ENCODE results near the gene UBTF.

The UBTF gene

GRCh38 chr17:44251062-44251461 lies 31.6 kb upstream of the UBTF start:
- no peak overlapping the region for H3K56ac ChIP-seq (ENCODE audit: low read length)
- no peaks in the 10 kb centered on the region for H3K36me3 ChIP-seq (ENCODE audit: control insufficient read depth, insufficient read depth, low read length)
- H4K5ac ChIP-seq (ENCODE audit: low read length) = no peak overlapping the region
- no peak overlapping the region for H2BK120ac ChIP-seq (ENCODE audit: low read depth, low read length)
- no peak overlapping the region for H3K4me3 ChIP-seq (ENCODE audit: low read length)
- no peak overlapping the region for H2BK5ac ChIP-seq (ENCODE audit: low read length)
- no CpG with 5 or more reads among the region's 17 CpGs for WGBS (ENCODE audit: extremely low coverage, insufficient coverage, low lambda C conversion rate)
- no peak overlapping the region for H3K18ac ChIP-seq (ENCODE audit: low read length)
- H3K79me1 ChIP-seq (ENCODE audit: low read length) = no peaks in the 10 kb centered on the region
- no peaks in the 10 kb centered on the region for H3K27me3 ChIP-seq (ENCODE audit: insufficient read depth, low read length, poor library complexity)
- H3K9ac ChIP-seq (ENCODE audit: low read length) = no peak overlapping the region
- no peak overlapping the region for H4K8ac ChIP-seq (ENCODE audit: low read depth, low read length)
- no peak overlapping the region for H3K4ac ChIP-seq (ENCODE audit: low read depth, low read length)
- no peak overlapping the region for H3K27ac ChIP-seq (ENCODE audit: low read depth, low read length)
- H3K4me1 ChIP-seq (ENCODE audit: control insufficient read depth, low read depth, low read length) = no peaks in the 10 kb centered on the region
- no peak for DNase-seq
- no peak overlapping the region for H2AK5ac ChIP-seq (ENCODE audit: low read length)
- H3K4me2 ChIP-seq (ENCODE audit: low read length) = no peak overlapping the region
- H3K23ac ChIP-seq (ENCODE audit: low read length) = no peak overlapping the region
- H3K79me2 ChIP-seq (ENCODE audit: control insufficient read depth, insufficient read depth, low read length) = no peaks in the 10 kb centered on the region
- no peak overlapping the region for H2BK15ac ChIP-seq (replicated peaks; ENCODE audit: low read depth)

GRCh38 chr17:44249501-44250246 lies 30.2 kb upstream of the UBTF start:
- Histone ChIP-seq H3K27ac (ENCODE audit: low read depth, low read length) (no peak overlapping the region), H3K23ac (ENCODE audit: low read length) (no peak overlapping the region), H3K4me3 (ENCODE audit: low read length) (no peak overlapping the region), H4K8ac (ENCODE audit: low read depth, low read length) (no peak overlapping the region), H3K27me3 (ENCODE audit: insufficient read depth, low read length, poor library complexity) (no peaks in the 10 kb centered on the region), H3K36me3 (ENCODE audit: control insufficient read depth, insufficient read depth, low read length) (no peaks in the 10 kb centered on the region), H3K4me2 (ENCODE audit: low read length) (no peak overlapping the region), H3K18ac (ENCODE audit: low read length) (no peak overlapping the region), H2BK120ac (ENCODE audit: low read depth, low read length) (no peak overlapping the region), H3K4me1 (ENCODE audit: control insufficient read depth, low read depth, low read length) (no peaks in the 10 kb centered on the region), H3K4ac (ENCODE audit: low read depth, low read length) (no peak overlapping the region), H3K56ac (ENCODE audit: low read length) (no peak overlapping the region), H3K9ac (ENCODE audit: low read length) (no peak overlapping the region), H3K79me2 (ENCODE audit: control insufficient read depth, insufficient read depth, low read length) (no peaks in the 10 kb centered on the region), H2AK5ac (ENCODE audit: low read length) (no peak overlapping the region), H3K79me1 (ENCODE audit: low read length) (no peaks in the 10 kb centered on the region), H2BK5ac (ENCODE audit: low read length) (no peak overlapping the region), H4K5ac (ENCODE audit: low read length) (no peak overlapping the region), H2BK15ac (replicated peaks; ENCODE audit: low read depth) (no peak overlapping the region)
- DNase-seq = no peak
- WGBS (ENCODE audit: extremely low coverage, insufficient coverage, low lambda C conversion rate) = no CpG with 5 or more reads among the region's 9 CpGs

- H3K36me3 ChIP-seq (ENCODE audit: control insufficient read depth, insufficient read depth, low read length) = no peaks in the 10 kb centered on the region
- no peak overlapping the region for H2BK15ac ChIP-seq (replicated peaks; ENCODE audit: low read depth)
- no peak overlapping the region for H4K5ac ChIP-seq (ENCODE audit: low read length)
- no peaks in the 10 kb centered on the region for H3K4me1 ChIP-seq (ENCODE audit: control insufficient read depth, low read depth, low read length)
- H2AK5ac ChIP-seq (ENCODE audit: low read length) = no peak overlapping the region
- no CpG with 5 or more reads among the region's 10 CpGs for whole genome bisulfite sequencing (ENCODE audit: extremely low coverage, insufficient coverage, low lambda C conversion rate)
- no peak overlapping the region for H3K56ac ChIP-seq (ENCODE audit: low read length)
- no peak for DNase-seq
- no peaks in the 10 kb centered on the region for H3K27me3 ChIP-seq (ENCODE audit: insufficient read depth, low read length, poor library complexity)
- no peak overlapping the region for H4K8ac ChIP-seq (ENCODE audit: low read depth, low read length)
- H3K79me1 ChIP-seq (ENCODE audit: low read length) = no peaks in the 10 kb centered on the region
- no peak overlapping the region for H2BK120ac ChIP-seq (ENCODE audit: low read depth, low read length)
- H2BK5ac ChIP-seq (ENCODE audit: low read length) = no peak overlapping the region
- H3K4me3 ChIP-seq (ENCODE audit: low read length) = no peak overlapping the region
- no peak overlapping the region for H3K4me2 ChIP-seq (ENCODE audit: low read length)
- no peak overlapping the region for H3K23ac ChIP-seq (ENCODE audit: low read length)
- no peaks in the 10 kb centered on the region for H3K79me2 ChIP-seq (ENCODE audit: control insufficient read depth, insufficient read depth, low read length)
- H3K27ac ChIP-seq (ENCODE audit: low read depth, low read length) = no peak overlapping the region
- H3K18ac ChIP-seq (ENCODE audit: low read length) = no peak overlapping the region
- H3K4ac ChIP-seq (ENCODE audit: low read depth, low read length) = no peak overlapping the region
- no peak overlapping the region for H3K9ac ChIP-seq (ENCODE audit: low read length)
Measured at GRCh38 chr17:44247876-44248736, 28.6 kb upstream of the UBTF start.

- H3K27me3 ChIP-seq (ENCODE audit: insufficient read depth, low read length, poor library complexity) = no peaks in the 10 kb centered on the region
- no peak overlapping the region for H3K4me2 ChIP-seq (ENCODE audit: low read length)
- no peak overlapping the region for H3K18ac ChIP-seq (ENCODE audit: low read length)
- H3K79me1 ChIP-seq (ENCODE audit: low read length) = no peaks in the 10 kb centered on the region
- WGBS (ENCODE audit: extremely low coverage, insufficient coverage, low lambda C conversion rate) = no CpG with 5 or more reads among the region's 7 CpGs
- no peak overlapping the region for H3K4me3 ChIP-seq (ENCODE audit: low read length)
- no peak overlapping the region for H3K56ac ChIP-seq (ENCODE audit: low read length)
- H3K27ac ChIP-seq (ENCODE audit: low read depth, low read length) = no peak overlapping the region
- no peak overlapping the region for H3K9ac ChIP-seq (ENCODE audit: low read length)
- H2BK120ac ChIP-seq (ENCODE audit: low read depth, low read length) = no peak overlapping the region
- H2BK5ac ChIP-seq (ENCODE audit: low read length) = no peak overlapping the region
- H2AK5ac ChIP-seq (ENCODE audit: low read length) = no peak overlapping the region
- H2BK15ac ChIP-seq (replicated peaks; ENCODE audit: low read depth) = no peak overlapping the region
- no peak overlapping the region for H4K8ac ChIP-seq (ENCODE audit: low read depth, low read length)
- H3K23ac ChIP-seq (ENCODE audit: low read length) = no peak overlapping the region
- H4K5ac ChIP-seq (ENCODE audit: low read length) = no peak overlapping the region
- no peaks in the 10 kb centered on the region for H3K79me2 ChIP-seq (ENCODE audit: control insufficient read depth, insufficient read depth, low read length)
- no peaks in the 10 kb centered on the region for H3K4me1 ChIP-seq (ENCODE audit: control insufficient read depth, low read depth, low read length)
- DNase-seq = no peak
- no peaks in the 10 kb centered on the region for H3K36me3 ChIP-seq (ENCODE audit: control insufficient read depth, insufficient read depth, low read length)
- H3K4ac ChIP-seq (ENCODE audit: low read depth, low read length) = no peak overlapping the region
Measured at GRCh38 chr17:44247440-44247841, 28.0 kb upstream of the UBTF start.

GRCh38 chr17:44241106-44241624 lies 21.7 kb upstream of the UBTF start:
- H3K79me2 ChIP-seq (ENCODE audit: control insufficient read depth, insufficient read depth, low read length) = no peaks in the 10 kb centered on the region
- no peak overlapping the region for H3K23ac ChIP-seq (ENCODE audit: low read length)
- no peak for DNase-seq
- no peak overlapping the region for H3K56ac ChIP-seq (ENCODE audit: low read length)
- no peak overlapping the region for H3K27ac ChIP-seq (ENCODE audit: low read depth, low read length)
- H2BK15ac ChIP-seq (replicated peaks; ENCODE audit: low read depth) = no peak overlapping the region
- H3K36me3 ChIP-seq (ENCODE audit: control insufficient read depth, insufficient read depth, low read length) = no peaks in the 10 kb centered on the region
- no peak overlapping the region for H3K4me2 ChIP-seq (ENCODE audit: low read length)
- no peak overlapping the region for H4K5ac ChIP-seq (ENCODE audit: low read length)
- H2AK5ac ChIP-seq (ENCODE audit: low read length) = no peak overlapping the region
- WGBS (ENCODE audit: extremely low coverage, insufficient coverage, low lambda C conversion rate) = no CpG with 5 or more reads among the region's 6 CpGs
- no peak overlapping the region for H4K8ac ChIP-seq (ENCODE audit: low read depth, low read length)
- H3K79me1 ChIP-seq (ENCODE audit: low read length) = no peaks in the 10 kb centered on the region
- H3K18ac ChIP-seq (ENCODE audit: low read length) = no peak overlapping the region
- H2BK120ac ChIP-seq (ENCODE audit: low read depth, low read length) = no peak overlapping the region
- no peak overlapping the region for H2BK5ac ChIP-seq (ENCODE audit: low read length)
- H3K4me1 ChIP-seq (ENCODE audit: control insufficient read depth, low read depth, low read length) = no peaks in the 10 kb centered on the region
- no peaks in the 10 kb centered on the region for H3K27me3 ChIP-seq (ENCODE audit: insufficient read depth, low read length, poor library complexity)
- H3K4ac ChIP-seq (ENCODE audit: low read depth, low read length) = no peak overlapping the region
- H3K4me3 ChIP-seq (ENCODE audit: low read length) = no peak overlapping the region
- H3K9ac ChIP-seq (ENCODE audit: low read length) = no peak overlapping the region

Data from mesendoderm (in vitro differentiated cells).